Stomach (tissue), 4 donors: ENCODE measurements around the gene COMMD1.

Experiments
- POLR2AphosphoS5 ChIP-seq, 3 donors: sonication (generic); formaldehyde crosslinking; IDR thresholded peaks; one replicate each; pipeline ENCODE4 v1.6.1; 2016; ENCODE audit warnings: antibody characterized with exemption in 3 of 3
- TF ChIP-seq, protein P1 (sequence below), 7 experiments: fragments of 450-650 bp in 4 of 7; fragments of 200-600 bp in 3 of 7; sonication (generic) in 3 of 7; IDR thresholded peaks; one replicate each; pipeline ENCODE4 v1.5.1; 2016 to 2019; ENCODE audit warnings: antibody characterized with exemption in 7 of 7, control low read depth in 2 of 7, mild to moderate bottlenecking in 1 of 7

GRCh38 chr2:62056341-62056740, 150.9 kb downstream of the COMMD1 start:
- TF ChIP-seq, protein P1, sequence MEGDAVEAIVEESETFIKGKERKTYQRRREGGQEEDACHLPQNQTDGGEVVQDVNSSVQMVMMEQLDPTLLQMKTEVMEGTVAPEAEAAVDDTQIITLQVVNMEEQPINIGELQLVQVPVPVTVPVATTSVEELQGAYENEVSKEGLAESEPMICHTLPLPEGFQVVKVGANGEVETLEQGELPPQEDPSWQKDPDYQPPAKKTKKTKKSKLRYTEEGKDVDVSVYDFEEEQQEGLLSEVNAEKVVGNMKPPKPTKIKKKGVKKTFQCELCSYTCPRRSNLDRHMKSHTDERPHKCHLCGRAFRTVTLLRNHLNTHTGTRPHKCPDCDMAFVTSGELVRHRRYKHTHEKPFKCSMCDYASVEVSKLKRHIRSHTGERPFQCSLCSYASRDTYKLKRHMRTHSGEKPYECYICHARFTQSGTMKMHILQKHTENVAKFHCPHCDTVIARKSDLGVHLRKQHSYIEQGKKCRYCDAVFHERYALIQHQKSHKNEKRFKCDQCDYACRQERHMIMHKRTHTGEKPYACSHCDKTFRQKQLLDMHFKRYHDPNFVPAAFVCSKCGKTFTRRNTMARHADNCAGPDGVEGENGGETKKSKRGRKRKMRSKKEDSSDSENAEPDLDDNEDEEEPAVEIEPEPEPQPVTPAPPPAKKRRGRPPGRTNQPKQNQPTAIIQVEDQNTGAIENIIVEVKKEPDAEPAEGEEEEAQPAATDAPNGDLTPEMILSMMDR (IDR thresholded peaks at IDR 0.05), result no peak
- TF ChIP-seq POLR2AphosphoS5 (IDR thresholded peaks at IDR 0.05), result no peak
